Thyroid gland (tissue), 4 donors: ENCODE measurements around the gene LIN7A.

ENCODE experiments used
- CTCF ChIP-seq, 6 experiments: fragments of 200-600 bp in 3 of 6; fragments of 450-650 bp in 3 of 6; sonication (generic) in 3 of 6; IDR thresholded peaks; one replicate each; pipeline ENCODE4 v1.5.1; 2016 to 2019; ENCODE audit warnings: antibody characterized with exemption in 6 of 6, mild to moderate bottlenecking in 2 of 6, inconsistent platforms in 1 of 6, moderate library complexity in 1 of 6
- POLR2A ChIP-seq, 2 donors: fragments of 450-650 bp; IDR thresholded peaks; one replicate each; pipeline ENCODE4 v1.6.1; 2017; ENCODE audit warnings: antibody characterized with exemption in 2 of 2, mild to moderate bottlenecking in 2 of 2, moderate library complexity in 1 of 2

GRCh38 chr12:80968326-80968725 lies 30.6 kb upstream of the LIN7A start:
- no peak for TF ChIP-seq CTCF (IDR thresholded peaks at IDR 0.05)
- TF ChIP-seq POLR2A (IDR thresholded peaks at IDR 0.05): no peak
